BJ (cell line): ENCODE data around the gene NAA80. TPM values are rescaled to one million over a fixed set of nuclear protein-coding genes. Genes with fewer than 3 reads are reported as not detected.

ENCODE experiments used
- CTCF ChIA-PET: fragments of 350-600 bp; formaldehyde crosslinking; extraction: SDS; loops from one replicate; lab custom pipeline; 2021; ENCODE audit warnings: antibody characterized with exemption, inconsistent platforms; lab: Yijun Ruan, JAX
- POLR2A ChIA-PET: fragments of 300-600 bp; sonication (Branson Sonifier 250); formaldehyde crosslinking; extraction: SDS; loops from one replicate; lab custom pipeline; 2021; ENCODE audit warnings: antibody characterized with exemption; lab: Charles Lee
- DNase-seq: peaks from one replicate; pipeline ENCODE4 v3.0.0-alpha.2; 2011; ENCODE audit warnings: low read depth
- H3K27me3 ChIP-seq: 2 replicates; pipeline ENCODE4 v1.6.0; 2011; ENCODE audit warnings: low read length; ENCODE audit not compliant: control insufficient read depth, insufficient read depth
- H3K36me3 ChIP-seq: 2 replicates; pipeline ENCODE4 v1.5.1; 2011; ENCODE audit warnings: low read length; ENCODE audit not compliant: control insufficient read depth, insufficient read depth
- H3K4me3 ChIP-seq: 2 replicates; pipeline ENCODE4 v1.5.1; 2011; ENCODE audit warnings: low read depth, mild to moderate bottlenecking, control low read depth, low read length
- CTCF ChIP-seq: IDR thresholded peaks from 2 replicates; pipeline ENCODE4 v1.5.1; 2011; ENCODE audit warnings: low read depth, mild to moderate bottlenecking, control low read depth, inconsistent platforms, low read length, moderate library complexity; ENCODE audit not compliant: insufficient read depth
- polyA plus RNA-seq: library from polyadenylated mRNA; depleted of rRNA; stranded (reverse); fragments of >200 nt; gene quantifications from 2 replicates; pipeline ENCODE4 v1.2.3, GENCODE V29; 2011

Gene NAA80
- polyA plus RNA-seq, 1 experiment = 5.8 TPM

GRCh38 chr3:50325113-50325480 lies 25.9 kb upstream of the NAA80 start:
- CTCF ChIA-PET = interaction anchor here (0.6 to 3.0 kb wide), 17 partner anchors 10 to 204 kb away, joined by 3 to 32 read pairs (median 4); partner anchors contain the start of genes HYAL3 and NAA80

GRCh38 chr3:50324351-50325112 lies 25.3 kb upstream of the NAA80 start:
- ChIA-PET POLR2A (no interaction called here), CTCF (interaction anchor here (0.6 to 3.0 kb wide), 30 partner anchors 9 to 218 kb away, joined by 3 to 32 read pairs (median 4); partner anchors contain the start of genes HYAL3, LSMEM2 and NAA80)
- TF ChIP-seq CTCF = peak; percentile 94
- Histone ChIP-seq H3K27me3 (no peaks in the 10 kb centered on the region), H3K36me3 (peaks cover 5% of the 10 kb centered on the region), H3K4me3 (no peak overlapping the region)
- no peak for DNase-seq

More at GRCh38 chr3:50325113-50325480, 25.9 kb upstream of the NAA80 start:
- TF ChIP-seq CTCF = no peak
- Histone ChIP-seq H3K36me3 (peaks cover 7% of the 10 kb centered on the region), H3K4me3 (no peak overlapping the region), H3K27me3 (no peaks in the 10 kb centered on the region)
- POLR2A ChIA-PET = no interaction called here
- no peak for DNase-seq

GRCh38 chr3:50323614-50324199 lies 24.5 kb upstream of the NAA80 start:
- no peak for DNase-seq
- POLR2A ChIA-PET = no interaction called here
- CTCF ChIA-PET = interaction anchor here (0.5 to 3.0 kb wide), 27 partner anchors 8 to 518 kb away, joined by 3 to 32 read pairs (median 4); partner anchors contain the start of genes HYAL3, LSMEM2 and NAA80

GRCh38 chr3:50323092-50323600 lies 23.9 kb upstream of the NAA80 start:
- ChIA-PET POLR2A (no interaction called here), CTCF (interaction anchor here (0.5 to 3.0 kb wide), 14 partner anchors 8 to 518 kb away, joined by 3 to 20 read pairs (median 4); partner anchors contain the start of genes HYAL3, LSMEM2 and NAA80)
- Histone ChIP-seq H3K4me3 (no peak overlapping the region), H3K36me3 (peaks cover 11% of the 10 kb centered on the region), H3K27me3 (no peaks in the 10 kb centered on the region)
- DNase-seq = no peak
- no peak for TF ChIP-seq CTCF

More at GRCh38 chr3:50323614-50324199, 24.5 kb upstream of the NAA80 start:
- Histone ChIP-seq H3K4me3 (no peak overlapping the region), H3K36me3 (peaks cover 8% of the 10 kb centered on the region), H3K27me3 (no peaks in the 10 kb centered on the region)
- TF ChIP-seq CTCF = no peak
